HFFc6 (cell line): ENCODE measurements around the gene PRPF40A. TPM values are rescaled to one million over a fixed set of nuclear protein-coding genes. Genes with fewer than 3 reads are reported as not detected.
A peak's percentile ranks its signal among the peaks of the same experiment; 100 is the strongest.

Source experiments
- DNase-seq: peaks from one replicate; pipeline ENCODE4 v3.0.0-alpha.2; 2018
- H3K27ac Mint-ChIP-seq: 2 replicates; pipeline ENCODE4 v1.8.0; 2020; ENCODE audit warnings: mild to moderate bottlenecking, mixed read lengths
- H3K27me3 Mint-ChIP-seq: 2 replicates; pipeline ENCODE4 v1.8.0; 2021; ENCODE audit warnings: mild to moderate bottlenecking, moderate library complexity, mixed read lengths; ENCODE audit not compliant: insufficient read depth
- H3K36me3 Mint-ChIP-seq: 2 replicates; pipeline ENCODE4 v1.8.0; 2021; ENCODE audit warnings: low read depth, mixed read lengths
- H3K4me1 Mint-ChIP-seq: 2 replicates; pipeline ENCODE4 v1.8.0; 2020; ENCODE audit warnings: low read depth, mixed read lengths
- H3K4me3 Mint-ChIP-seq: 2 replicates; pipeline ENCODE4 v1.8.0; 2020; ENCODE audit warnings: mild to moderate bottlenecking, moderate library complexity, mixed read lengths
- H3K9me3 Mint-ChIP-seq: 2 replicates; pipeline ENCODE4 v1.8.0; 2020; ENCODE audit warnings: mild to moderate bottlenecking, mixed read lengths
- CTCF ChIP-seq: fragments of 200-600 bp; sonication (generic); IDR thresholded peaks from 2 replicates; pipeline ENCODE4 v1.5.0; 2021; ENCODE audit warnings: antibody characterized with exemption, mild to moderate bottlenecking
- total RNA-seq, 6 experiments: library from RNA; stranded (reverse); fragmentation: NEBNext Ultra II Directional; extraction: Animal tissue kit (Norgen Biotek cat#: 25700); gene quantifications; 2 replicates in 1 of 6; 3 replicates in 5 of 6; pipeline ENCODE4 v1.2.3, GENCODE V29; 2021

Gene PRPF40A
- total RNA-seq, 6 experiments from 2014 or later, result 88.8 to 105 (median 99.1) TPM

GRCh38 chr2:152696476-152696875, 20.8 kb downstream of the PRPF40A start:
- H3K27me3 Mint-ChIP-seq, result no peaks in the 10 kb centered on the region
- peaks cover 9% of the 10 kb centered on the region for H3K36me3 Mint-ChIP-seq

GRCh38 chr2:152695763-152696162, 21.5 kb downstream of the PRPF40A start:
- no peak for TF ChIP-seq CTCF
- Mint-ChIP-seq H3K9me3 (no peaks in the 10 kb centered on the region), H3K27me3 (no peaks in the 10 kb centered on the region), H3K27ac (no peak overlapping the region), H3K36me3 (peaks cover 4% of the 10 kb centered on the region; the same call in 1 of the 2 replicates), H3K4me3 (no peak overlapping the region), H3K4me1 (peaks cover 41% of the 10 kb centered on the region)
- DNase-seq, result no peak

More at GRCh38 chr2:152696476-152696875, 20.8 kb downstream of the PRPF40A start:
- peaks cover 5% of the 10 kb centered on the region; the same call in 1 of the 2 replicates for H3K9me3 Mint-ChIP-seq
- no peak for TF ChIP-seq CTCF
- peak overlapping the region; percentile 64 for H3K27ac Mint-ChIP-seq
- peak overlapping the region; percentile 58 for H3K4me3 Mint-ChIP-seq
- H3K4me1 Mint-ChIP-seq, result peaks cover 45% of the 10 kb centered on the region
- peak; percentile 47 for DNase-seq

- H3K27ac Mint-ChIP-seq, result peak overlapping the region; percentile 89
- peak; percentile 49 for DNase-seq
- H3K4me3 Mint-ChIP-seq, result peak overlapping the region; percentile 77
- H3K27me3 Mint-ChIP-seq, result no peaks in the 10 kb centered on the region
- TF ChIP-seq CTCF, result no peak
- peaks cover 41% of the 10 kb centered on the region for H3K4me1 Mint-ChIP-seq
- H3K9me3 Mint-ChIP-seq, result no peaks in the 10 kb centered on the region
- H3K36me3 Mint-ChIP-seq, result peaks cover 4% of the 10 kb centered on the region; the same call in 1 of the 2 replicates
Observed at GRCh38 chr2:152694161-152694661, 23.1 kb downstream of the PRPF40A start.

GRCh38 chr2:152693033-152693432, 24.2 kb downstream of the PRPF40A start:
- no peaks in the 10 kb centered on the region for H3K9me3 Mint-ChIP-seq
- DNase-seq, result no peak
- H3K36me3 Mint-ChIP-seq, result peaks cover 4% of the 10 kb centered on the region; the same call in 1 of the 2 replicates
- no peak overlapping the region for H3K4me3 Mint-ChIP-seq
- no peaks in the 10 kb centered on the region for H3K27me3 Mint-ChIP-seq
- H3K4me1 Mint-ChIP-seq, result peaks cover 41% of the 10 kb centered on the region
- no peak overlapping the region for H3K27ac Mint-ChIP-seq
- no peak for TF ChIP-seq CTCF

GRCh38 chr2:152686321-152686720, 30.9 kb downstream of the PRPF40A start:
- DNase-seq, result no peak

More at GRCh38 chr2:152686321-152686720, 30.9 kb downstream of the PRPF40A start:
- Mint-ChIP-seq H3K9me3 (no peaks in the 10 kb centered on the region), H3K36me3 (peaks cover 9% of the 10 kb centered on the region; the same call in 1 of the 2 replicates), H3K27me3 (no peaks in the 10 kb centered on the region), H3K4me1 (peaks cover 17% of the 10 kb centered on the region), H3K27ac (0 out of 2 replicates have a peak overlapping the region, but pooled peaks have one; percentile 2), H3K4me3 (no peak overlapping the region)
- no peak for TF ChIP-seq CTCF
